HFFc6 (cell line): Measurements from ENCODE around the gene PPT1. TPM values are rescaled to one million over a fixed set of nuclear protein-coding genes. Genes with fewer than 3 reads are reported as not detected.

ENCODE experiments used
- DNase-seq: peaks from one replicate; pipeline ENCODE4 v3.0.0-alpha.2; 2018
- H3K27ac Mint-ChIP-seq: 2 replicates; pipeline ENCODE4 v1.8.0; 2020; ENCODE audit warnings: mild to moderate bottlenecking, mixed read lengths
- H3K27me3 Mint-ChIP-seq: 2 replicates; pipeline ENCODE4 v1.8.0; 2021; ENCODE audit warnings: mild to moderate bottlenecking, moderate library complexity, mixed read lengths; ENCODE audit not compliant: insufficient read depth
- H3K36me3 Mint-ChIP-seq: 2 replicates; pipeline ENCODE4 v1.8.0; 2021; ENCODE audit warnings: low read depth, mixed read lengths
- H3K4me1 Mint-ChIP-seq: 2 replicates; pipeline ENCODE4 v1.8.0; 2020; ENCODE audit warnings: low read depth, mixed read lengths
- H3K4me3 Mint-ChIP-seq: 2 replicates; pipeline ENCODE4 v1.8.0; 2020; ENCODE audit warnings: mild to moderate bottlenecking, moderate library complexity, mixed read lengths
- H3K9me3 Mint-ChIP-seq: 2 replicates; pipeline ENCODE4 v1.8.0; 2020; ENCODE audit warnings: mild to moderate bottlenecking, mixed read lengths
- total RNA-seq, 6 experiments: library from RNA; stranded (reverse); fragmentation: NEBNext Ultra II Directional; extraction: Animal tissue kit (Norgen Biotek cat#: 25700); gene quantifications; 2 replicates in 1 of 6; 3 replicates in 5 of 6; pipeline ENCODE4 v1.2.3, GENCODE V29; 2021
- TF ChIP-seq, protein P1 (sequence below): fragments of 200-600 bp; sonication (generic); IDR thresholded peaks from 2 replicates; pipeline ENCODE4 v1.5.0; 2021; ENCODE audit warnings: antibody characterized with exemption, mild to moderate bottlenecking

Gene PPT1
- total RNA-seq, 6 experiments from 2014 or later, result 73.1 to 88.8 (median 82.5) TPM

DNA sequence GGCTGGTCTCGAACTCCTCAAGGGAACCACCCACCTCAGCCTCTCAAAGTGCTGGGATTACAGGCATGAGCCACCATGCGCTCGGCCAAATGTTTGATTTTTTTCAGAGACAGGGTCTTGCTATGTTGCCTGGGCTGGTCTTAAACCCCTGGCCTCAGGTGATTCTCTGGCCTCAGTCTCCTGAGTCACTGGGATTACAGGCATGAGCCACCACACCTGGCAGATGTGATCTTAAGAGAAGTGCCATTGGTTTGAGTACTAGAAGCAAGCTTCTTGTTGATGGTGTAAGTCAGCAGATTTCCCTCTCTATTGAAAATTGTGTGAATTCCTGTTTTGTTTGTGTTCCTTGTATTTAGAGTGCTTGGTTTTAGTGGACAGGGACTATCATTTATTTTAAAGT, 51.3 kb downstream of the PPT1 start:
- Mint-ChIP-seq H3K4me3 (no peak overlapping the region; the same call in 1 of the 2 replicates), H3K27ac (peak overlapping the region; percentile 24; the same call in 1 of the 2 replicates), H3K27me3 (no peaks in the 10 kb centered on the region; the same call in 1 of the 2 replicates), H3K36me3 (peaks cover 61% of the 10 kb centered on the region), H3K4me1 (peaks cover 83% of the 10 kb centered on the region), H3K9me3 (no peaks in the 10 kb centered on the region)
- no peak for DNase-seq
- TF ChIP-seq, protein P1, sequence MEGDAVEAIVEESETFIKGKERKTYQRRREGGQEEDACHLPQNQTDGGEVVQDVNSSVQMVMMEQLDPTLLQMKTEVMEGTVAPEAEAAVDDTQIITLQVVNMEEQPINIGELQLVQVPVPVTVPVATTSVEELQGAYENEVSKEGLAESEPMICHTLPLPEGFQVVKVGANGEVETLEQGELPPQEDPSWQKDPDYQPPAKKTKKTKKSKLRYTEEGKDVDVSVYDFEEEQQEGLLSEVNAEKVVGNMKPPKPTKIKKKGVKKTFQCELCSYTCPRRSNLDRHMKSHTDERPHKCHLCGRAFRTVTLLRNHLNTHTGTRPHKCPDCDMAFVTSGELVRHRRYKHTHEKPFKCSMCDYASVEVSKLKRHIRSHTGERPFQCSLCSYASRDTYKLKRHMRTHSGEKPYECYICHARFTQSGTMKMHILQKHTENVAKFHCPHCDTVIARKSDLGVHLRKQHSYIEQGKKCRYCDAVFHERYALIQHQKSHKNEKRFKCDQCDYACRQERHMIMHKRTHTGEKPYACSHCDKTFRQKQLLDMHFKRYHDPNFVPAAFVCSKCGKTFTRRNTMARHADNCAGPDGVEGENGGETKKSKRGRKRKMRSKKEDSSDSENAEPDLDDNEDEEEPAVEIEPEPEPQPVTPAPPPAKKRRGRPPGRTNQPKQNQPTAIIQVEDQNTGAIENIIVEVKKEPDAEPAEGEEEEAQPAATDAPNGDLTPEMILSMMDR, result no peak

DNA sequence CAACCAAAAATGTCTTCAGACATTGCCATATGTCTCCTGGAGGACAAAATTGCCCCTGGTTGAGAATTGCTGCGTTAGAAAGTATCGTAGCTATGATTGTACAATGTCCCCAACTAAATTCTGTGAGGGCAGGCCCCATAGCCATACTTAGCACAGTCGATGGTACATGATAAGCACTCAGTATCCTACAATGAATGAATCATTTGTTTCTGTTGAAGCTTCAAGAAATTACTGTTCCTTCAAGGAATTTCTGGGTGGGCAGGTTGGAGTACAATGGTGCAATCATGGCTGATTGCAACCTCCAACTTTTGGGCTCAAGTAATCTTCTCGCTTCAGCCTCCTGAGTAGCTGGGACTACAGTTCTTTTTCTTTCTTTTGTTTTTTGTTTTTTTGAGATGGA, 51.9 kb downstream of the PPT1 start:
- TF ChIP-seq, protein P1, result no peak
- Mint-ChIP-seq H3K36me3 (peaks cover 58% of the 10 kb centered on the region), H3K27ac (no peak overlapping the region), H3K9me3 (no peaks in the 10 kb centered on the region), H3K4me3 (peak overlapping the region; percentile 53; the same call in 1 of the 2 replicates), H3K4me1 (peaks cover 79% of the 10 kb centered on the region), H3K27me3 (no peaks in the 10 kb centered on the region; the same call in none of the 2 replicates)
- no peak for DNase-seq

DNA sequence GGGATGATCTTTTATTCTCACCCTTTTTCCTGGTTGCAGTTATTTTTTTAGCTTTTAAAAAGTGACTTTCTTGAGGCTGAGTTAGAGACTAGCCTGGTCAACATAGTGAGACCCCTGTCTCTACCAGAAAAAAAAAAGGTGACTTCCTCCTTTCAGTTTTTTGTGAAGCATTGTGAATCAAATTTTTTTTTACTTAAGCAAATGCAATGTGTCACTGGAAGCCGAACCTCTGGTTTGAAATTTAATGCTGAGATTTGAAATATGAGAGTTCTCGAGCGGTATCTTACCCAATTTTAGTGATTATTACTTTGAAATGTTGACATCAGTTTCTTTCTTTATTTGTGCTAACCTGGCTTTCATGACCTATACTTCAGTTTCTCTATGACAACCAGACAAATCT, 52.9 kb downstream of the PPT1 start:
- H3K36me3 Mint-ChIP-seq, result peaks cover 50% of the 10 kb centered on the region
- peak overlapping the region; percentile 16; the same call in 1 of the 2 replicates for H3K4me3 Mint-ChIP-seq
- no peaks in the 10 kb centered on the region; the same call in none of the 2 replicates for H3K27me3 Mint-ChIP-seq
- H3K4me1 Mint-ChIP-seq, result peaks cover 77% of the 10 kb centered on the region
- peak overlapping the region; percentile 11 for H3K27ac Mint-ChIP-seq
- DNase-seq, result no peak
- no peaks in the 10 kb centered on the region for H3K9me3 Mint-ChIP-seq
- TF ChIP-seq, protein P1, result no peak

DNA sequence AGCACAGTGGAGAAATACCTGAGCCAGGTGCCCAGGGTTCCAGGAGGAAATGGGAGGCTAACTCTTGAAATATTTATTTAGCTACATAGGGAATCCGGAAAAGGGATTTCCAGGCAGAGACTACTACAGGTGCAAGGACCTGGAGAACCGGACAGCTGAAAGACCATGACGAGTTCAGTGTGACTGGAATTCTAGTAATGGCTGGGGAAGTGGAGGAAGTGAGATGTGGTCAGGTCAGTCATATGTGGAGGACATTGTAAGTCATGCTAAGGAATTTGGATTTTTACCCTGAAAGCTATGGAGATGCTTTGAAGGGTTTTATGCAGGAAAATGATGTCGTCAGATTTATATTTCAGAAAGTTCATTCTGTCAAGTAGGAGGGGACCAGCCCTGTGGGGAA, 54.7 kb downstream of the PPT1 start:
- no peaks in the 10 kb centered on the region for H3K9me3 Mint-ChIP-seq
- peak overlapping the region; percentile 99 for H3K27ac Mint-ChIP-seq
- no peak for DNase-seq
- H3K36me3 Mint-ChIP-seq, result peaks cover 50% of the 10 kb centered on the region
- peak overlapping the region; percentile 95 for H3K4me3 Mint-ChIP-seq
- no peaks in the 10 kb centered on the region; the same call in 1 of the 2 replicates for H3K27me3 Mint-ChIP-seq
- TF ChIP-seq, protein P1, result no peak
- H3K4me1 Mint-ChIP-seq, result peaks cover 74% of the 10 kb centered on the region

DNA sequence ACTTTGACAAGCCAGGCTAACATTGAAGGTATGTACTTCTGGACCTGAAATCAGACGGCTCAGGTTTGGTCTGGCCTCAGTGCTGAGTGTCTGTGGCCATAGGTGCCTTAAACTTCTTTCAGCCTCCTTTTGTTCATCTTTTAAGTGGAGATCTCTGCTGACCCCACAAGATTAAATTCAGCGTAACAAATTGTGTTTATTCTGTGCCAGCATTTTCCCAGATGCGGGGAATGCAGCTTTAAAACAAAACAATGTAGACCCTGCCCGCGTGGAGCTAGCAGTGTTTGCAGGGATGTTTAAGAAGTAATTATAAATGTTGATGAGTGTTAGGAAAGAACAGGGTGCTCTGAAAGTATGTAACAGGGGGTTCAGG, 55.6 kb downstream of the PPT1 start:
- Mint-ChIP-seq H3K4me3 (peak overlapping the region; percentile 95), H3K36me3 (peaks cover 50% of the 10 kb centered on the region), H3K4me1 (peaks cover 77% of the 10 kb centered on the region), H3K27ac (peak overlapping the region; percentile 99), H3K9me3 (no peaks in the 10 kb centered on the region), H3K27me3 (no peaks in the 10 kb centered on the region; the same call in 1 of the 2 replicates)
- TF ChIP-seq, protein P1, result no peak
- DNase-seq, result no peak
